Thymus (tissue), 11 donors: ENCODE data around the gene ZC3H7A. TPM values are rescaled to one million over a fixed set of nuclear protein-coding genes. Genes with fewer than 3 reads are reported as not detected.

Experiments
- DNase-seq, 9 donors: peaks; one replicate each; pipeline ENCODE4 v3.0.0-alpha.2; 2013; ENCODE audit warnings: low spot score in 9 of 9, low read depth in 6 of 9, missing footprints in 1 of 9
- H3K27ac ChIP-seq, 2 donors: one replicate each; pipeline ENCODE4 v1.5.1; 2013; ENCODE audit warnings: control low read depth in 1 of 2, low read depth in 1 of 2, low read length in 1 of 2, mild to moderate bottlenecking in 1 of 2, moderate library complexity in 1 of 2
- H3K27me3 ChIP-seq, 2 donors: one replicate each; pipeline ENCODE4 v1.5.1; 2013; ENCODE audit warnings: low read length in 1 of 2; ENCODE audit not compliant: control insufficient read depth in 2 of 2, insufficient read depth in 1 of 2
- H3K36me3 ChIP-seq, 2 donors: one replicate each; pipeline ENCODE4 v1.5.1; 2013; ENCODE audit warnings: low read length in 1 of 2, mild to moderate bottlenecking in 1 of 2, moderate library complexity in 1 of 2; ENCODE audit not compliant: control insufficient read depth in 2 of 2, insufficient read depth in 2 of 2
- H3K4me1 ChIP-seq, 2 donors: one replicate each; pipeline ENCODE4 v1.5.1; 2013; ENCODE audit warnings: low read length in 2 of 2; ENCODE audit not compliant: control insufficient read depth in 2 of 2, insufficient read depth in 2 of 2
- H3K4me3 ChIP-seq, 2 donors: one replicate each; pipeline ENCODE4 v1.5.1; 2013; ENCODE audit warnings: low read length in 2 of 2, control low read depth in 1 of 2, mild to moderate bottlenecking in 1 of 2
- H3K9me3 ChIP-seq, 2 donors: one replicate each; pipeline ENCODE4 v1.5.1; 2013; ENCODE audit warnings: low read length in 1 of 2, mild to moderate bottlenecking in 1 of 2; ENCODE audit not compliant: control insufficient read depth in 2 of 2, insufficient read depth in 1 of 2
- WGBS: extraction: QIAGEN DNeasy Blood & Tissue Kit; methylation state at CpG from one replicate; pipeline ENCODE4 v1.1.7; 2013; 5-methylcytosine and 5-hydroxymethylcytosine counted together
- polyA plus RNA-seq: library from polyadenylated mRNA; stranded (reverse); fragments of 200-250 nt; gene quantifications from one replicate; pipeline ENCODE4 v1.2.3, GENCODE V29; 2013
- total RNA-seq: library from RNA; stranded (reverse); fragments of 120-200 nt; gene quantifications from one replicate; pipeline ENCODE4 v1.2.4, GENCODE V29; 2013
- donor health status: healthy.

Gene ZC3H7A
- total and polyA plus RNA-seq, 2 donors, result 33.7 to 69.4 TPM

DNA sequence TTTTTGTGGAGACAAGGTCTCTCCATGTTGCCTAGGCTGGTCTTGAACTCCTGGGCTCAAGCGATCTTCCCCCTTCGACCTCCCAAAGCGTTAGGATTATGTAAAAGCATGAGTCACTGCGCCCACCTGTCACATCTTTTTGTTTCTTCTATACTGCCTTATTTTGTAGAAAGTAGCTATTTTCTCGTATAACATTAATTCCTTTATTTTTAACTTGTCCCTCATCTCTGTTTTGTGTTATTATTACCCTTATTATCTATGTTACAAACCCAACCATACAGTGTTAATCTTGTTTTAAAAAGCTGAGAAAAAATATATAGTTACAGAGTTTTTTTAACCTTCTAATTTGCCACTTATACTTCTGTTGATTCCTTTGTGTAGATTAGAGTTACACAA lies 53.0 kb downstream of the ZC3H7A start:
- no peak overlapping the region for H3K27ac ChIP-seq
- no peaks in the 10 kb centered on the region for H3K9me3 ChIP-seq
- H3K36me3 ChIP-seq, result peaks cover 15 to 18% of the 10 kb centered on the region in 2 donors
- 98% methylated on average over 5 of the region's 5 CpGs for WGBS
- peaks cover 14 to 17% of the 10 kb centered on the region in 2 donors for H3K4me1 ChIP-seq
- no peaks in the 10 kb centered on the region for H3K27me3 ChIP-seq
- H3K4me3 ChIP-seq, result no peak overlapping the region
- DNase-seq, result no peak

DNA sequence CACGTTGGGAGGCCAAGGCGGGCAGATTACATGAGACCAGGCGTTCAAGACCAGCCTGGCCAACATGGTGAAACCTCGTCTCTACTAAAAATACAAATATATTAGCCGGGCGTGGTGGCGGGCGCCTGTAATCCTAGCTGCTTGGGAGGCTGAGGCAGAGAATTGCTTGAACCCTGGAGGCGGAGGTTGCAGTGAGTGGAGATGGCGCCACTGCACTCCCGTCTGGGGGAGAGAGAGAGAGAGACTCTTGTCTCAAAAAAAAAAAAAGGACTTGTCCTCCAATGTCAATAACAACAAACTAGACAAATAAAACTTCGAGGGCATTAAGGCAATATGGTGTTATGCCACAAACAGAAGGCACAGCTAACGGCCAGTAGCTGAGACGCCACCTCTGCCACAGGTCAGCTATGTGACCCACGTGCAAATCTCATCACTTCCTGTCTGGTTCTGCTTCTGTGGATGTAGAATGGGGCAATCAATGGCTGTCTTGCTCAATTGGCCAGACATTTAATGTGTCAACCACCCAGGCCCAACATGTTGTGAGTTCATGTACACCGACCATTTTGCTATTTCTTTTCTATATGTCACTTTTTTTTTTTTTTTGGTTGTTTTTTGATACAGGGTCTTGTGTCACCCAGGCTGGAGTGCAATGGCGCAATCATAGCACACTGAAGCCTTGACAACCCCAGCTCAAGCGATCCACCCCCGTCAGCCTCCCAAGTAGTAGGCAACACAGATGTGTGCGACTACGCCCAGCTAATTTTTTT lies 53.6 kb downstream of the ZC3H7A start:
- Histone ChIP-seq H3K36me3 (peaks cover 10 to 12% of the 10 kb centered on the region in 2 donors), H3K4me1 (peaks cover 14 to 17% of the 10 kb centered on the region in 2 donors)
- 57% methylated on average over 21 of the region's 21 CpGs for WGBS

DNA sequence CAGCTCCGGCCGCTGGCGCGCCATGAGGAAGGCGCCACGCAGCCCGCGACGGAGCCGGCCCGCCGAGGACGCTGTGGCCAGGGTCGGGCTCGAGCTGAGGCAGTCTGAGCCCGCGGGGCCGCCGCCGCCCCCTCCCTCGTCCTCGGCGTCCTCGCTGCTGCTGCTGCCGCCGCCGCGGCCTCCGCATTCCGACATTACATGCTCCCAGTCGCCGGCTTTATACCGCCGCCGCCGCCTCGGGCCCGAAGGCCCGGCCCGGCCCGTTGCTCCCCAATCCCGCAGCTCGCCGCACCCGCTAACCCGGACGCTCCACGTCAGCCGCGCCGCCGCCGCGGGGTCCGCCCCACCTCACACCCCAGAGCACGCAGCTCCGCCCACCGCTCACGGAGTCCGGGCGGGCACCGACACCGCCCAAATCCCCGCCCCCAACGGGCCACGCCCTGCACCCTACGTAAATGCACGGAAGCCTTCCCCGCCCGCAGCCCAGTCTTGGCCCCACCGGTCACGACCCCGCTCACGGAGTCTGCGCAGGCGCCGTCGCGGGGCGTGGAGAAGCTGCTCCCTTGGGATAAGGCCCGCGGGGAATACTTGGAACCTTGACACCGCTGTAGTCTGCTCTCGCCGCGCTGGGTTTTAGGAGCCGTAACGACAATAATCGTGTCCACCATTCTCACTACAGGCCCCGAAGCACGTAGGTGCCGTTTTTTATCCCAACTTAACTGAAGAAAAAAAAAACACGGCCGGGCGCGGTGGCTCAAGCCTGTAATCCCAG lies 54.3 kb downstream of the ZC3H7A start, which contains the start of gene TXNDC11:
TSS of gene TXNDC11 (minus strand) at position 322 of the 772 bp plus-strand sequence. CDS start at position 195, 127 bp downstream.
- Histone ChIP-seq H3K27me3 (no peaks in the 10 kb centered on the region), H3K4me3 (peak within 1 kb of the TSS; percentile 73 to 88), H3K4me1 (peaks cover 14 to 20% of the 10 kb centered on the region in 2 donors), H3K36me3 (peaks cover 2 to 7% of the 10 kb centered on the region in 2 donors), H3K27ac (peak within 1 kb of the TSS; percentile 86 to 96), H3K9me3 (no peaks in the 10 kb centered on the region)
- whole genome bisulfite sequencing, result under 1% methylated on average over 96 of the region's 96 CpGs
- DNase-seq, result peak; percentile 91 to 99 (median 97)

More for the DNA sequence above, 53.6 kb downstream of the ZC3H7A start:
- H3K9me3 ChIP-seq, result no peaks in the 10 kb centered on the region
- H3K27ac ChIP-seq, result peak overlapping the region; percentile 86 to 96
- peak overlapping the region; percentile 73 to 88 for H3K4me3 ChIP-seq
- DNase-seq, result peak in 2 of 9 donors; percentile 11 to 42
- H3K27me3 ChIP-seq, result no peaks in the 10 kb centered on the region

DNA sequence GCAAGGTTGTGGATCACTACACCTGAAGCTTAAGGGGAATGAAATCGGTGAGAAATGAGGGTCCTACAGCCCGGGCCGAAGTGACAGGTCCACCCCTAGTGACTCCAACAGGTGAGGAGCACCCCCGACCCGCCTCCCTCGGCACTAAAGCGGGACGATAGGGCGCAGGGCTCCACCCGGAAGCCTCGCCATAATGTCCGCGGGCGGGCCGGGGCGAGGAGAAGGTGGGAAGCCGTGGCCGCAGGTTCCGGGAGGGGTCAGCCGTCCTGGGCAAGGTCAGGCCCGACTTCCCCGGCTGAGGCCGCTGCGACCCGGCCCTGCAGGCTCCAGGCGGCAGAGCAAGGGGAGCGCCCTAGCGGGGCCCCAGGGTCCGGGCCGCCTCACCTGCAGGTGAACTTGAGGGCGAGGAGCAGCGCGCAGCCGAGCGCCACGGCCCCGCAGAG lies 54.9 kb downstream of the ZC3H7A start:
- Histone ChIP-seq H3K4me1 (peaks cover 14 to 20% of the 10 kb centered on the region in 2 donors), H3K27me3 (no peaks in the 10 kb centered on the region), H3K9me3 (no peaks in the 10 kb centered on the region), H3K27ac (peak overlapping the region; percentile 71 to 95), H3K36me3 (peaks cover 2 to 6% of the 10 kb centered on the region in 2 donors), H3K4me3 (peak overlapping the region; percentile 73 to 88)
- WGBS, result under 1% methylated on average over 37 of the region's 37 CpGs
- peak in 5 of 9 donors; percentile 7 to 38 (median 27) for DNase-seq

DNA sequence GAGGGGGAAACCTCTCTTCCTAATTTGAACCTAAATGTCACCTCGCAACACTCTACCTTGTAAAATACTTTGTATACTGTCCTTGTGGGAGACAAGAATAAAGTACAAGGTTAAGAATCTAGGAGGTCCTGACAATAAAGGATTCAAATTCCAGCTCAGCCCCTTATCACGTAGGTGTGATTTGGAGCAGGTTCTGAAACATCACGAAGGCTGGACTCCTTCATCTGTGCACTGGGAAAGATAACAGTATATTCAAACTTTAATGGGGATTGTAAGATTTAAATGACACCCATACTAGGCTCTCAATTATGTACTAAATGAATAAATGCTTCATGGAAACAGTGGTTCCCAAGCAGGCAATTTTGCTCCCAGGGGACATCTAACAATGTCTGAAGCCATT lies 56.5 kb downstream of the ZC3H7A start:
- H3K27ac ChIP-seq, result no peak overlapping the region

DNA sequence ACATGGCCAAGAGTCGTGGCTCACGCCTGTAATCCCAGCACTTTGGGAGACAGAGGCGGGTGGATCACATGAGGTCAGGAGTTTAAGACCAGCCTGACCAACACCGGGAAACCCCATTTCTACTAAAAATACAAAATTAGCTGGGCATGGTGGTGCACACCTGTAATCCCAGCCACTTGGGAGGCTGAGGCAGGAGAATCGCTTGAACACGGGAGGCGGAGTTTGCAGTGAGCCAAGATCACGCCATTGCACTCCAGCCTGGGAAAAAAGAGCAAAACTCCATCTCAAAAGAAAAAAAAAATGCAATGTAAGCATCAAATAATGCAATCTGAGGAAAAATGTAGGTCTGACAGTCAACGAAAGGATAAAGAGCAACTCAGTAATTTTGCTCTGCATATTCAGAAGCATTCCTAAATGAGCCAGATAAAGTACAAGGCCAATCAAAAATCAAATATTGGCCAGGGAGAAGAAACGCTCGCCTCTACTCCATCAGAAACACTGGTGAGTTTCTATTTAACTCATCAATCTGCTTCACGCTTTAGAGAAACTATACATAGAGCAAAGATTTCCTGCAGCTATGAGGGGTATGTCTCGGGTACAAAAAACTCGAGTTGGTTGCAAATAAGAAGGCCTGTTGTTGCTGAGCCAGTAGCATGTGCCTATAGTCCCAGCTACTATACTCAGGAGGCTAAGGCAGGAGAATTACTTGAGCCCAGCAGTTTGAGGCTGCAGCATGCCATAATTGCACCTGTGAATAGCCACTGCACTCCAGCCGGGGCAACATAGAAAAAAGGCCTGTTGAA lies 58.1 kb downstream of the ZC3H7A start:
- Histone ChIP-seq H3K27me3 (no peaks in the 10 kb centered on the region), H3K4me1 (peaks cover 28% of the 10 kb centered on the region in 2 donors), H3K9me3 (no peaks in the 10 kb centered on the region), H3K27ac (no peak overlapping the region), H3K36me3 (peaks cover 11 to 26% of the 10 kb centered on the region in 2 donors), H3K4me3 (no peak overlapping the region)
- no peak for DNase-seq
- WGBS, result 96% methylated on average over 15 of the region's 15 CpGs

More for the DNA sequence above, 56.5 kb downstream of the ZC3H7A start:
- Histone ChIP-seq H3K4me1 (peaks cover 20% of the 10 kb centered on the region in 2 donors), H3K27me3 (no peaks in the 10 kb centered on the region), H3K36me3 (peaks cover 11 to 17% of the 10 kb centered on the region in 2 donors), H3K9me3 (no peaks in the 10 kb centered on the region), H3K4me3 (peak overlapping the region in 1 of 2 donors; percentile 12)
- DNase-seq, result no peak
- 91% methylated on average over 3 of the region's 3 CpGs for whole genome bisulfite sequencing

DNA sequence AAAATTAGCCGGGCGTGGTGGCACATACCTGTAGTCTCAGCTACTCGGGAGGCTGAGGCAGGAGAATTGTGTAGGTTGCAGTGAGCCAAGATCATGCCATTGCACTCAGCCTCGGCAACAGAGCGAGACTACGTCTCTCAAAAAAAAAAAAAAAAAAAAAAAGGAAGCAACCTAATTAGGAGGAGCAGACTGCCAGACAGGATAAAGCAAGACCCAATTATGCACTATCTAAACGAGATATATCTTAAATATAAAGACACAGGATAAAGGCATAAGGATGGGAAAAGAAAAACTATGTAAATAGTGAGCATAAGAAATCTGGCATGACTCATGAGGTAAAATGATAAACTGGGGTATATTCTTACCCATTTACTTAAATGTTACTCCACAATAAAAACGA lies 59.3 kb downstream of the ZC3H7A start:
- Histone ChIP-seq H3K9me3 (no peaks in the 10 kb centered on the region), H3K27ac (no peak overlapping the region), H3K27me3 (no peaks in the 10 kb centered on the region), H3K36me3 (peaks cover 11 to 28% of the 10 kb centered on the region in 2 donors), H3K4me1 (peaks cover 21 to 25% of the 10 kb centered on the region in 2 donors), H3K4me3 (no peak overlapping the region)
- WGBS, result 95% methylated on average over 8 of the region's 8 CpGs
- no peak for DNase-seq

DNA sequence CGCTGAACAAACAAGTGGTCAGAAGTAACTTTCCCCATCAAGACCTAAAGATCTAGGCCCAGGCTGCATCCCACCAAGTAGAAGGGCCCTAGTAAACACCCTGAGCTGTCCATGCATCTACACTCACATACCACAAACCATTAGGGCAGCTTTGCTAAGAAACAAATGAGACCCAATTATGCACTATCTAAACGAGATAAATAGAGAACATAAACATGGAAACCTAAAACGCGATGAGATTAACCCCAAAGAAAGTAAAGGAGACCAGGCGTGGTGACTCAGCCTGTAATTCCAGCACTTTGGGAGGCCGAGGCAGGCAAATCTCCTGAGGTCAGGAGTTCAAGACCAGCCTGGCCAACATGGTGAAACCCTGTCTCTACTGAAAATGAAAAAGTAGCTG lies 60.2 kb downstream of the ZC3H7A start:
- Histone ChIP-seq H3K4me3 (no peak overlapping the region), H3K27ac (no peak overlapping the region), H3K4me1 (peaks cover 21 to 25% of the 10 kb centered on the region in 2 donors), H3K9me3 (no peaks in the 10 kb centered on the region), H3K36me3 (peaks cover 19 to 36% of the 10 kb centered on the region in 2 donors), H3K27me3 (no peaks in the 10 kb centered on the region)
- over 99% methylated on average over 6 of the region's 6 CpGs for WGBS
- DNase-seq, result no peak
